Measurements from ENCODE around the gene TMEM223.
A peak's percentile ranks its signal among the peaks of the same experiment; 100 is the strongest.
"Not testable (repeated sequence)": the region's sequence is repeated elsewhere in the genome, so short reads cannot be mapped to it uniquely, and the experiment has no call there.

Gene TMEM223

GRCh38 chr11:62799486-62799885 lies 7.7 kb upstream of the TMEM223 start:
- no peak for DNase-seq

- DNase-seq: no peak
Measured at GRCh38 chr11:62796281-62796680, 4.5 kb upstream of the TMEM223 start.

- no peak for DNase-seq
Measured at GRCh38 chr11:62794201-62794775, 2.5 kb upstream of the TMEM223 start.

- peak in 1 of 2 donors; percentile 15 for DNase-seq
Measured at GRCh38 chr11:62792202-62792575, 383 bp upstream of the TMEM223 start.

GRCh38 chr11:62789576-62789975 lies 2.2 kb downstream of the TMEM223 start:
- no peak for DNase-seq

- DNase-seq: no peak
Measured at GRCh38 chr11:62788991-62789390, 2.8 kb downstream of the TMEM223 start.

GRCh38 chr11:62787005-62787759 lies 4.6 kb downstream of the TMEM223 start, which contains the start of gene TMEM179B:
Gene TMEM179B, plus strand, starts transcription at chr11:62787402. Its CDS starts 30 bp downstream, at chr11:62787432.
- peak; percentile 97 to 98 for DNase-seq

GRCh38 chr11:62786318-62787004 lies 5.3 kb downstream of the TMEM223 start:
- DNase-seq: peak; percentile 88 to 89

- no peak for DNase-seq
Measured at GRCh38 chr11:62782753-62783152, 9.1 kb downstream of the TMEM223 start.

GRCh38 chr11:62778441-62778840 lies 13.4 kb downstream of the TMEM223 start:
- no peak for DNase-seq

- no peak for DNase-seq
Measured at GRCh38 chr11:62777389-62777788, 14.4 kb downstream of the TMEM223 start.

- no peak for DNase-seq
Measured at GRCh38 chr11:62775646-62776045, 16.2 kb downstream of the TMEM223 start.

GRCh38 chr11:62774407-62774806 lies 17.4 kb downstream of the TMEM223 start:
- DNase-seq: no peak

- peak; percentile 91 to 92 for DNase-seq
Measured at GRCh38 chr11:62771144-62772021, 20.4 kb downstream of the TMEM223 start, which contains the start of gene TAF6L. Gene TAF6L, plus strand, starts transcription at chr11:62771396. Its CDS starts 4,388 bp downstream, at chr11:62775784.

GRCh38 chr11:62770778-62771143 lies 21.0 kb downstream of the TMEM223 start:
- DNase-seq: no peak

- DNase-seq: not testable (repeated sequence)
Measured at GRCh38 chr11:62760867-62761227, 31.0 kb downstream of the TMEM223 start.

- no peak for DNase-seq
Measured at GRCh38 chr11:62757846-62758788, 33.7 kb downstream of the TMEM223 start.

- no peak for DNase-seq
Measured at GRCh38 chr11:62755086-62755615, 36.7 kb downstream of the TMEM223 start.

- peak; percentile 99 for DNase-seq
Measured at GRCh38 chr11:62753736-62754603, 37.8 kb downstream of the TMEM223 start, which contains the start of gene ZBTB3. Gene ZBTB3, minus strand, starts transcription at chr11:62754160. Its CDS starts 496 bp downstream, at chr11:62753664.
